ENCODE results near the gene ROPN1L. TPM values are rescaled to one million over a fixed set of nuclear protein-coding genes. Genes with fewer than 3 reads are reported as not detected.
A peak's percentile ranks its signal among the peaks of the same experiment; 100 is the strongest.

ROPN1L gene
- 0.35 TPM for polyA plus RNA-seq (2012; ENCODE audit: insufficient read length, low read depth)

DNA sequence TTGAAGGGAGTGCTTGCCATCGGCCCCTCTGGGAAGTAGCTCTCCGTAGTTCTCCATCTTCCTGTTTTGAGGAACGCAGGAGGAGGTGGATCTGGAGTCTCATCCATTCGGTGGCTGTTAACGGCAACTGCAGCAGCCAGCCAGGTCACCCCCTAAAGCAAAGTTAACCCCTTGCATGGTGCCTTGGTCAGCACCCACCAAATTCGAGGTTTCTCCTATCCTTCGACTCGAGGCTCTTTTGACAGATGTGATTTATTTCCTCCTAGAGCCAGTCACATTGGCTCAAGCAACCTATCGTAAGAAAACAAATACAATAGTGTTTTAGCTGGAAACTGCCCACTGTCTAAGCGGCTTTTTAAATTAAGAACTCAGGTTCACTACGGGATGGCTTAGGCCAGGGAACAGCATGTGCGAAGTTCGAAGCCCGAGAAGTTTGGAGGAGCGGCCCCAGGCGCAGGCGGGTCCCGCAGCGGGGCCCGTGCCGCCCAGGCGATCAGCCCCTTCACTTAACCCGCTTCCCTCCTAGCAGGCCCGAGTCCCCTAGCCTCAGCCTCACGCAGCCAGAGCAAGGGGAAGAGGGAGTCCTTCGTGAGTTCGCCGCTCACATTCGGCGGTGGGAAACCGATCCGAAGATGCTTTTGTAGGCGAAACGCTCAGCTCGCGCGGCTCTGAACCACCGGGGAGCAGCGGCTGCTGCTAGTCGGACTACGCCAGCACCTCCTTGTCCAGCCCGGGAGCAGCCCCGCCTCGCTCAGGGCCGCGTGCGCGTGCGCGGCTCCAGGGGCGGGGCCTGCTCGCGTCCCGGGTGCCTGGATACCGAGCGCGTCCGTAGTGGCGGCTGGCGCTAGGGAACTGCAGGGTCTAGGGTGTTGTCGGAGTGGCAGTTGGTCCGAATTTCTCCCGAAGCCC, at the start of gene ROPN1L:
TSS of gene ROPN1L (plus strand) at position 797 of the 909 bp plus-strand sequence. CDS start 289 bp downstream, outside the sequence.
- TF ChIP-seq TAF1 (IDR thresholded peaks at IDR 0.05; ENCODE audit: borderline replicate concordance, insufficient read depth, low read length) = peak; percentile 9; the same call in 1 of the 2 replicates
- peak; percentile 94; the same call in 1 of the 2 replicates for TF ChIP-seq SIN3A (IDR thresholded peaks at IDR 0.05; ENCODE audit: borderline replicate concordance, insufficient read depth, low read length)
- TF ChIP-seq FOXP2 (optimal IDR thresholded peaks at IDR 0.05; ENCODE audit: borderline replicate concordance, extremely low read depth, extremely low read length, insufficient read depth) = peak; percentile 74
- 0 out of 2 replicates have a peak, but pooled peaks have one; percentile 63 for TF ChIP-seq POLR2AphosphoS5 (IDR thresholded peaks at IDR 0.05; ENCODE audit: low read depth, low read length)
- TF ChIP-seq, protein P1, sequence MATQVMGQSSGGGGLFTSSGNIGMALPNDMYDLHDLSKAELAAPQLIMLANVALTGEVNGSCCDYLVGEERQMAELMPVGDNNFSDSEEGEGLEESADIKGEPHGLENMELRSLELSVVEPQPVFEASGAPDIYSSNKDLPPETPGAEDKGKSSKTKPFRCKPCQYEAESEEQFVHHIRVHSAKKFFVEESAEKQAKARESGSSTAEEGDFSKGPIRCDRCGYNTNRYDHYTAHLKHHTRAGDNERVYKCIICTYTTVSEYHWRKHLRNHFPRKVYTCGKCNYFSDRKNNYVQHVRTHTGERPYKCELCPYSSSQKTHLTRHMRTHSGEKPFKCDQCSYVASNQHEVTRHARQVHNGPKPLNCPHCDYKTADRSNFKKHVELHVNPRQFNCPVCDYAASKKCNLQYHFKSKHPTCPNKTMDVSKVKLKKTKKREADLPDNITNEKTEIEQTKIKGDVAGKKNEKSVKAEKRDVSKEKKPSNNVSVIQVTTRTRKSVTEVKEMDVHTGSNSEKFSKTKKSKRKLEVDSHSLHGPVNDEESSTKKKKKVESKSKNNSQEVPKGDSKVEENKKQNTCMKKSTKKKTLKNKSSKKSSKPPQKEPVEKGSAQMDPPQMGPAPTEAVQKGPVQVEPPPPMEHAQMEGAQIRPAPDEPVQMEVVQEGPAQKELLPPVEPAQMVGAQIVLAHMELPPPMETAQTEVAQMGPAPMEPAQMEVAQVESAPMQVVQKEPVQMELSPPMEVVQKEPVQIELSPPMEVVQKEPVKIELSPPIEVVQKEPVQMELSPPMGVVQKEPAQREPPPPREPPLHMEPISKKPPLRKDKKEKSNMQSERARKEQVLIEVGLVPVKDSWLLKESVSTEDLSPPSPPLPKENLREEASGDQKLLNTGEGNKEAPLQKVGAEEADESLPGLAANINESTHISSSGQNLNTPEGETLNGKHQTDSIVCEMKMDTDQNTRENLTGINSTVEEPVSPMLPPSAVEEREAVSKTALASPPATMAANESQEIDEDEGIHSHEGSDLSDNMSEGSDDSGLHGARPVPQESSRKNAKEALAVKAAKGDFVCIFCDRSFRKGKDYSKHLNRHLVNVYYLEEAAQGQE (IDR thresholded peaks at IDR 0.05; ENCODE audit: insufficient read depth in 1 of 2, low read depth in 2 of 2, low read length in 2 of 2) = no peak

DNA sequence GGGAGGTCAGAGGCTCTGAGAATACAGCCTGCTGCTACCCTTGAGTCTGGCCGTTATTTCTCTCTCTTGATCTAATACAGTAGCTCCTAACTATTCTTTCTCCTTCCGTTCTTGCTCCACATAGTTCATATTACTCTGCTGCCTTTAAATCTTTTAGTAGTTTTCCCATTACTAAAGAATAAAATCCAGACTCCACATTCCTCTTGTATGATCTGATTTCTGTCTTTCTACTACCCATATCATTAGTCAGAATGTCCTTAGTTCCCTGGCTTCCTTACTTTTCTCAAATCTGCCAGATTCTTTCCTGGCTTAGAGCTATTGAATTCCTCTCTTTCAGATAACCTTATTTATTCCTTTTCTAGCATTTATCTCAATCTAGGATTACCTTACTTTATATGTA, 48.2 kb upstream of the ROPN1L start:
- TF ChIP-seq SIN3A (IDR thresholded peaks at IDR 0.05; ENCODE audit: borderline replicate concordance, insufficient read depth, low read length) (no peak), FOXP2 (optimal IDR thresholded peaks at IDR 0.05; ENCODE audit: borderline replicate concordance, extremely low read depth, extremely low read length, insufficient read depth) (no peak), TAF1 (IDR thresholded peaks at IDR 0.05; ENCODE audit: borderline replicate concordance, insufficient read depth, low read length) (no peak), POLR2AphosphoS5 (IDR thresholded peaks at IDR 0.05; ENCODE audit: low read depth, low read length) (no peak)
- TF ChIP-seq, protein P1 (IDR thresholded peaks at IDR 0.05; ENCODE audit: insufficient read depth in 1 of 2, low read depth in 2 of 2, low read length in 2 of 2) = no peak

DNA sequence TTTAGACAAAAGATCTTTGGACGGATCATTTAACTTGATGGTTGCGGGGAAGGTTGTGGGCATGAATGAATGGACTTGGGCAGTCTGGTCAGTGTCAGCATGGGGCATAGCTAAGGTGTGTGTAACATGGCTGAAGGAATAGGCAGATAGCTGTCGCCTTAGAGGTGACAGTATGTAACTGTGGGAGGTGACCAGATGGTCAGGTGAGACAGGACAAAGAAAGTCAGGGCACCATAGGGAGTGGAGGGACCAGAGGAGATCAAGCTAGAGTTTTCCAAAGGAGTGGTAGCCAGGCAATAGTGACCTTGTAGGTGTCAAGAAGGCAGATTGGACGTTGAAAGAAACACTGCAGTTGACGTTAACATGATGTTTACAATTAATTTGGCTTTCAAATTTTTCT, 45.1 kb upstream of the ROPN1L start:
- no peak for TF ChIP-seq POLR2AphosphoS5 (IDR thresholded peaks at IDR 0.05; ENCODE audit: low read depth, low read length)
- no peak for TF ChIP-seq FOXP2 (optimal IDR thresholded peaks at IDR 0.05; ENCODE audit: borderline replicate concordance, extremely low read depth, extremely low read length, insufficient read depth)
- no peak for TF ChIP-seq SIN3A (IDR thresholded peaks at IDR 0.05; ENCODE audit: borderline replicate concordance, insufficient read depth, low read length)
- TF ChIP-seq TAF1 (IDR thresholded peaks at IDR 0.05; ENCODE audit: borderline replicate concordance, insufficient read depth, low read length) = no peak
- TF ChIP-seq, protein P1 (IDR thresholded peaks at IDR 0.05; ENCODE audit: insufficient read depth in 1 of 2, low read depth in 2 of 2, low read length in 2 of 2) = no peak

DNA sequence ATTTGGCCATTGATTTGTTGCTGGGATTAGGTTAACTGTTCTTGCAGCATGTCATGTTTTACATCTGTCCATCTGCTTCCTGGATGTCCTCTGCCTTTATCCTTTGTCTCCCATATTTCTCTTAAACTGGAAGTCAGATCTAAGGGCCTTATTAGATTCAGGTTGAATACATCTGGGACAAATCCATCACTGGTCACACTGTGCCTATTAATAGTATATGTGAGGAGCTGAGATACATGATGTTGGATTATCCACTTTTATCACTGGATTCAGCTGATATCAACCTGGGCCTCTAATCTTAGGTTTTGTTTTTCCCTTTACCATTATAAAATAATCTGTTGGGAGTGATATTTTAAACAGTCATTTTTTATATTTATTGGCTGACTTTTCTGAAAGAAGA, 41.8 kb upstream of the ROPN1L start:
- TF ChIP-seq SIN3A (IDR thresholded peaks at IDR 0.05; ENCODE audit: borderline replicate concordance, insufficient read depth, low read length) (no peak), TAF1 (IDR thresholded peaks at IDR 0.05; ENCODE audit: borderline replicate concordance, insufficient read depth, low read length) (no peak), POLR2AphosphoS5 (IDR thresholded peaks at IDR 0.05; ENCODE audit: low read depth, low read length) (no peak), FOXP2 (optimal IDR thresholded peaks at IDR 0.05; ENCODE audit: borderline replicate concordance, extremely low read depth, extremely low read length, insufficient read depth) (no peak)
- TF ChIP-seq, protein P1 (IDR thresholded peaks at IDR 0.05; ENCODE audit: insufficient read depth in 1 of 2, low read depth in 2 of 2, low read length in 2 of 2) = no peak

All from PFSK-1 (cell line).